ENCODE results near the gene SLC46A2.
A peak's percentile ranks its signal among the peaks of the same experiment; 100 is the strongest.

DNA sequence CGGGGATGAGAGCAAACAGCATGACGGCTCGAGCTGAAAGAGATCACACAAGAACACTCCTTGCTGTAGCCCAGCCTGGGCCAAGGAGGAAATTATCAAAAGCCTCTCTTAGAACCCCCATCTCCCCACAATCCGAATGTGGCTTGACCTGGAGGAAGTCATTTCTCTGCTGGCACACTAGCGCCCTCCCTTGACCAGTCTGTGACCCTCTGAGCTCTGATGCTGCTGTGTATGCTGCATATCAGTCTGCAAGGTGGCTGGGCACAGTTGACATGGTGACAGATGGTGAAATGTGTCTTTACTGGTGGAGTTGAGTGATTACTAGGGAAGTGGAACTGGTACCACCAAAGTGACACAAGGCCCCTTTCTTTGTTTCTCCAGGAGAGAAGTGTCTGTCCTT is 3.3 kb downstream of the SLC46A2 start:
- TF ChIP-seq, protein P1, sequence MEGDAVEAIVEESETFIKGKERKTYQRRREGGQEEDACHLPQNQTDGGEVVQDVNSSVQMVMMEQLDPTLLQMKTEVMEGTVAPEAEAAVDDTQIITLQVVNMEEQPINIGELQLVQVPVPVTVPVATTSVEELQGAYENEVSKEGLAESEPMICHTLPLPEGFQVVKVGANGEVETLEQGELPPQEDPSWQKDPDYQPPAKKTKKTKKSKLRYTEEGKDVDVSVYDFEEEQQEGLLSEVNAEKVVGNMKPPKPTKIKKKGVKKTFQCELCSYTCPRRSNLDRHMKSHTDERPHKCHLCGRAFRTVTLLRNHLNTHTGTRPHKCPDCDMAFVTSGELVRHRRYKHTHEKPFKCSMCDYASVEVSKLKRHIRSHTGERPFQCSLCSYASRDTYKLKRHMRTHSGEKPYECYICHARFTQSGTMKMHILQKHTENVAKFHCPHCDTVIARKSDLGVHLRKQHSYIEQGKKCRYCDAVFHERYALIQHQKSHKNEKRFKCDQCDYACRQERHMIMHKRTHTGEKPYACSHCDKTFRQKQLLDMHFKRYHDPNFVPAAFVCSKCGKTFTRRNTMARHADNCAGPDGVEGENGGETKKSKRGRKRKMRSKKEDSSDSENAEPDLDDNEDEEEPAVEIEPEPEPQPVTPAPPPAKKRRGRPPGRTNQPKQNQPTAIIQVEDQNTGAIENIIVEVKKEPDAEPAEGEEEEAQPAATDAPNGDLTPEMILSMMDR (IDR thresholded peaks at IDR 0.05), result peak in 2 of 12 donors; percentile 11 to 24
- no peak for TF ChIP-seq POLR2A (IDR thresholded peaks at IDR 0.05)

Measured in heart left ventricle (tissue), 13 donors.